IMR-90 (cell line): ENCODE data around the gene DNAJC4. TPM values are rescaled to one million over a fixed set of nuclear protein-coding genes. Genes with fewer than 3 reads are reported as not detected.

Experiments used
- ATAC-seq: fragments of 200-7000 bp; cut with Tn5 transposase; 2 replicates; pipeline ENCODE4 v1.9.1; 2020; ENCODE audit warnings: low read depth, mild to moderate bottlenecking, moderate library complexity
- BruUV-seq: library from RNA; stranded (reverse); fragments of 400-500 nt; replicated peaks from 2 replicates; lab custom pipeline; 2021; lab: Mats Ljungman, UMichigan
- CTCF ChIA-PET: fragments of 300-600 bp; formaldehyde crosslinking; extraction: SDS; loops from one replicate; lab custom pipeline; 2021; ENCODE audit warnings: antibody characterized with exemption; lab: Yijun Ruan, JAX
- POLR2A ChIA-PET: fragments of 300-600 bp; sonication (Branson Sonifier 250); formaldehyde crosslinking; loops from one replicate; lab custom pipeline; 2022; ENCODE audit warnings: antibody characterized with exemption; ENCODE audit not compliant: unreplicated experiment; lab: Charles Lee
- DNase-seq: peaks from one replicate; pipeline ENCODE4 v3.0.0; 2013
- H2AFZ ChIP-seq: replicated peaks from 2 replicates; pipeline ENCODE3; 2013; ENCODE audit warnings: low read length, mild to moderate bottlenecking; ENCODE audit not compliant: poor library complexity
- H2AK5ac ChIP-seq: 2 replicates; pipeline ENCODE4 v1.6.1; 2013; ENCODE audit warnings: low read depth, low read length, inconsistent platforms
- H2AK9ac ChIP-seq: replicated peaks from 2 replicates; pipeline ENCODE3; 2013; ENCODE audit warnings: mild to moderate bottlenecking, low read depth, low read length, moderate library complexity; ENCODE audit not compliant: poor library complexity
- H2BK120ac ChIP-seq: 2 replicates; pipeline ENCODE4 v1.6.1; 2013; ENCODE audit warnings: low read depth, low read length, inconsistent platforms
- H2BK15ac ChIP-seq: 3 replicates; pipeline ENCODE4 v1.6.1; 2013; ENCODE audit warnings: low read depth, low read length, inconsistent platforms
- H2BK20ac ChIP-seq: 2 replicates; pipeline ENCODE4 v1.6.1; 2013; ENCODE audit warnings: low read depth, mild to moderate bottlenecking, inconsistent platforms, low read length, moderate library complexity
- H2BK5ac ChIP-seq: 2 replicates; pipeline ENCODE4 v1.6.1; 2013; ENCODE audit warnings: mild to moderate bottlenecking, low read depth, low read length, inconsistent platforms; ENCODE audit not compliant: poor library complexity, severe bottlenecking
- H3K14ac ChIP-seq: replicated peaks from 2 replicates; pipeline ENCODE4 v1.6.1; 2013; ENCODE audit warnings: low read depth, low read length, inconsistent platforms
- H3K18ac ChIP-seq: 2 replicates; pipeline ENCODE4 v1.6.1; 2013; ENCODE audit warnings: low read depth, low read length, control low read depth
- H3K23ac ChIP-seq: 2 replicates; pipeline ENCODE4 v1.6.1; 2013; ENCODE audit warnings: low read depth, low read length, inconsistent platforms
- H3K27ac ChIP-seq: 2 replicates; pipeline ENCODE4 v1.5.1; 2013; ENCODE audit warnings: mild to moderate bottlenecking, control low read depth, low read length; ENCODE audit not compliant: insufficient read depth
- H3K27me3 ChIP-seq: 2 replicates; pipeline ENCODE4 v1.6.1; 2013; ENCODE audit warnings: low read length; ENCODE audit not compliant: control insufficient read depth, insufficient read depth
- H3K36me3 ChIP-seq: 2 replicates; pipeline ENCODE4 v1.6.1; 2013; ENCODE audit warnings: low read length, mixed read lengths; ENCODE audit not compliant: control insufficient read depth, insufficient read depth
- H3K4ac ChIP-seq: 2 replicates; pipeline ENCODE4 v1.6.1; 2013; ENCODE audit warnings: low read depth, low read length, inconsistent platforms
- H3K4me1 ChIP-seq: 2 replicates; pipeline ENCODE4 v1.6.1; 2013; ENCODE audit warnings: low read length, mixed read lengths; ENCODE audit not compliant: control insufficient read depth, insufficient read depth
- H3K4me2 ChIP-seq: 2 replicates; pipeline ENCODE4 v1.6.1; 2013; ENCODE audit warnings: low read depth, mild to moderate bottlenecking, control low read depth, low read length, moderate library complexity
- H3K4me3 ChIP-seq: 2 replicates; pipeline ENCODE4 v1.5.1; 2013; ENCODE audit warnings: low read depth, mild to moderate bottlenecking, control low read depth, low read length, moderate library complexity; ENCODE audit not compliant: insufficient read depth
- H3K56ac ChIP-seq: 2 replicates; pipeline ENCODE4 v1.6.1; 2013; ENCODE audit warnings: low read length, inconsistent platforms; ENCODE audit not compliant: insufficient read depth; ENCODE audit errors: extremely low read depth
- H3K79me1 ChIP-seq, 2 experiments: 2 replicates each; pipeline ENCODE4 v1.6.1; 2013; ENCODE audit warnings: low read length in 2 of 2, inconsistent platforms in 1 of 2, low read depth in 1 of 2
- H3K9ac ChIP-seq: 2 replicates; pipeline ENCODE4 v1.6.1; 2013; ENCODE audit warnings: low read depth, low read length, control low read depth
- H3K9me1 ChIP-seq: 2 replicates; pipeline ENCODE4 v1.6.1; 2013; ENCODE audit warnings: low read length, inconsistent platforms; ENCODE audit not compliant: insufficient read depth
- H3K9me3 ChIP-seq: 2 replicates; pipeline ENCODE4 v1.6.1; 2013; ENCODE audit warnings: low read length; ENCODE audit not compliant: control insufficient read depth, insufficient read depth
- H4K20me1 ChIP-seq: 2 replicates; pipeline ENCODE4 v1.6.1; 2013; ENCODE audit warnings: low read length, inconsistent platforms; ENCODE audit not compliant: insufficient read depth
- H4K5ac ChIP-seq: 2 replicates; pipeline ENCODE4 v1.6.1; 2013; ENCODE audit warnings: mild to moderate bottlenecking, low read depth, low read length, control low read depth
- H4K8ac ChIP-seq, 2 experiments: 2 replicates each; pipeline ENCODE4 v1.6.1; 2013; ENCODE audit warnings: low read depth in 2 of 2, low read length in 2 of 2, control low read depth in 1 of 2, inconsistent platforms in 1 of 2
- H4K91ac ChIP-seq: 2 replicates; pipeline ENCODE4 v1.6.1; 2013; ENCODE audit warnings: low read depth, low read length, inconsistent platforms; ENCODE audit not compliant: insufficient read depth
- BHLHE40 ChIP-seq: fragments of 150-350 bp; IDR thresholded peaks from 2 replicates; pipeline ENCODE4 v1.6.1; 2016; ENCODE audit warnings: mild to moderate bottlenecking, low read depth, low read length
- CHD1 ChIP-seq: IDR thresholded peaks from 2 replicates; pipeline ENCODE4 v1.6.1; 2012; ENCODE audit warnings: low read depth, low read length, improper control_type of control experiment
- MAZ ChIP-seq: IDR thresholded peaks from 2 replicates; pipeline ENCODE4 v1.6.1; 2012; ENCODE audit warnings: low read depth, mild to moderate bottlenecking, low read length, improper control_type of control experiment, moderate library complexity, borderline replicate concordance
- NFE2L2 ChIP-seq: fragments of 150-350 bp; IDR thresholded peaks from 2 replicates; pipeline ENCODE4 v1.6.1; 2016; ENCODE audit warnings: low read depth, mild to moderate bottlenecking, low read length
- WGBS, 2 experiments: methylation state at CpG; one replicate each; pipeline versions ENCODE4 v1.1.5 to v1.1.7; 2013; ENCODE audit warnings: missing lambda C conversion rate in 2 of 2; ENCODE audit not compliant: insufficient read length in 1 of 2; ENCODE audit errors: extremely low coverage in 2 of 2; 5-methylcytosine and 5-hydroxymethylcytosine counted together
- dilution Hi-C: fragments of 300-500 bp; cut with HindIII; formaldehyde crosslinking; loops from one replicate; pipeline ENCODE4 v1.14.3; 2018; ENCODE audit warnings: low sequenced_read_pairs; ENCODE audit not compliant: unreplicated experiment
- in situ Hi-C: fragments of 300-500 bp; cut with MboI; formaldehyde crosslinking; loops from 3 replicates; pipeline ENCODE4 v1.14.3; 2019; ENCODE audit warnings: low sequenced_read_pairs, inconsistent platforms, mixed read lengths
- intact Hi-C: fragments of 100-400 bp; cut with micrococcal nuclease; formaldehyde crosslinking; loops from 2 replicates; pipeline ENCODE4 v1.10.0; 2022
- polyA plus RNA-seq, 3 experiments: library from polyadenylated mRNA; depleted of rRNA; stranded (reverse); fragments of >200 nt; gene quantifications; 2 replicates each; pipeline ENCODE4 v1.2.3, GENCODE V29; 2012; ENCODE audit warnings: low replicate concordance in 1 of 3
- total RNA-seq: library from RNA; depleted of rRNA; stranded (reverse); fragments of >200 nt; gene quantifications from 2 replicates; pipeline ENCODE4 v1.2.3, GENCODE V29; 2012
- TF ChIP-seq, protein P1 (sequence below): fragments of 150-350 bp; IDR thresholded peaks from 2 replicates; pipeline ENCODE4 v1.6.1; 2017; ENCODE audit warnings: mild to moderate bottlenecking, antibody characterized with exemption, low read length, low read depth
- TF ChIP-seq, protein P2 (sequence below): conservative IDR thresholded peaks from 2 replicates; pipeline ENCODE4 v1.5.1; 2012; ENCODE audit warnings: mild to moderate bottlenecking, low read depth, low read length, improper control_type of control experiment

DNAJC4 gene
- total and polyA plus RNA-seq, 2 of the 4 experiments (the other 2 are of a cell fraction): 2.2 to 22.8 TPM

DNA sequence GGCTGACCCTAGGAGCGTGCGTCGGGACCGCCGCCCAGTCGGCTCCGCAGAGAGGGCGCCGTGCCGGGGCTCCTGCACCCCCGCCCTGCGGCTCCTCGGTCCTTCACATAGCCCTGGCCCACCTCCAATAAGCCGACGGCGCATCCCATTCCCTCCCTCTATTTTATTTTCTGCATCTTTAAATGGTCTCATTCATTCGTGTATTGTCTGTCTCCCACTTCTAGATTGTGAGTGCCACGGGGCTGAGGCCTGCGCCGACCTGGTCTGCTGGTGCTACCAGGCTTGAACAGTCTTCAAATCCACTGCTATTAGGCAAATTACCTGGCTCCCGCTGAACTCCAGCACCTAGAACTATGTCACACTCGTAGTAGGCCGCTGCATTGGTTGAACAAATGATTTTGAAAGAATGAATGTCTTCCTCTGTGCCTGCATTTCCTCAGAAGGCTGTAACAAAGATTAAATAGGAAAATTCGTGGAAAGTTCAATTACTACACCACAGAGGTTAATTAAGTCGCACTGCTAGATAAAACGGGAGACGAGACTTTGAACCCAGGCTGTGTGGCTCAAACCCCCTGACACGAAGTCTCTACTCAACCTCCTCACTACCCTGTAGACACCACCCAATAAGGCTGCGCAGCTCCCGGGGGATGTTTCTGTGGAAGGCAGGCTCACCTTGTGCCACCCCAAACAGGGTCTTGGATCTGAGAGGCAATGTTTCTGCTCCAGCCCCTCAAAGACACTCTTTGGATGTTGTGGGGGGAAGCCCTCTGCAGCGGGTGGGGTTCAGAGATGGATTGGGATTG, 17.6 kb downstream of the DNAJC4 start:
- Histone ChIP-seq H3K4me1 (peaks cover 11% of the 10 kb centered on the region), H3K79me1 (peaks cover 3 to 36% of the 10 kb centered on the region in 2 experiments; a peak in 3 of 4 replicates), H2BK20ac (no peak overlapping the region), H2AK5ac (peak overlapping the region; percentile 91), H2BK15ac (no peak overlapping the region), H3K36me3 (peaks cover 10% of the 10 kb centered on the region), H3K4me3 (peak overlapping the region; percentile 24), H4K91ac (peak overlapping the region; percentile 58; the same call in 1 of the 2 replicates), H2AFZ (peak overlapping the region; percentile 92), H4K20me1 (peaks cover 22% of the 10 kb centered on the region), H3K4ac (peak overlapping the region; percentile 67), H3K14ac (no peak overlapping the region), H3K9ac (peak overlapping the region; percentile 39), H3K4me2 (peak overlapping the region; percentile 76), H2AK9ac (peak overlapping the region; percentile 93), H3K9me1 (no peaks in the 10 kb centered on the region), H2BK5ac (peak overlapping the region; percentile 6), H4K5ac (peak overlapping the region; percentile 80), H3K18ac (no peak overlapping the region), H3K56ac (no peak overlapping the region), H3K9me3 (no peaks in the 10 kb centered on the region), H3K27ac (no peak overlapping the region; the same call in 1 of the 2 replicates), H4K8ac (peak overlapping the region; percentile 91 to 99), H2BK120ac (no peak overlapping the region), H3K23ac (0 out of 2 replicates have a peak overlapping the region, but pooled peaks have one; percentile 22), H3K27me3 (no peaks in the 10 kb centered on the region)
- DNase-seq (no peak), ATAC-seq (no peak)
- CTCF ChIA-PET: no interaction called here
- dilution Hi-C loops: no loop called here
- intact Hi-C loops: no loop called here
- POLR2A ChIA-PET: no interaction called here
- TF ChIP-seq, protein P1, sequence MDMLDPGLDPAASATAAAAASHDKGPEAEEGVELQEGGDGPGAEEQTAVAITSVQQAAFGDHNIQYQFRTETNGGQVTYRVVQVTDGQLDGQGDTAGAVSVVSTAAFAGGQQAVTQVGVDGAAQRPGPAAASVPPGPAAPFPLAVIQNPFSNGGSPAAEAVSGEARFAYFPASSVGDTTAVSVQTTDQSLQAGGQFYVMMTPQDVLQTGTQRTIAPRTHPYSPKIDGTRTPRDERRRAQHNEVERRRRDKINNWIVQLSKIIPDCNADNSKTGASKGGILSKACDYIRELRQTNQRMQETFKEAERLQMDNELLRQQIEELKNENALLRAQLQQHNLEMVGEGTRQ: no peak
- TF ChIP-seq NFE2L2 (no peak), CHD1 (no peak), BHLHE40 (no peak), MAZ (no peak)
- TF ChIP-seq, protein P2, sequence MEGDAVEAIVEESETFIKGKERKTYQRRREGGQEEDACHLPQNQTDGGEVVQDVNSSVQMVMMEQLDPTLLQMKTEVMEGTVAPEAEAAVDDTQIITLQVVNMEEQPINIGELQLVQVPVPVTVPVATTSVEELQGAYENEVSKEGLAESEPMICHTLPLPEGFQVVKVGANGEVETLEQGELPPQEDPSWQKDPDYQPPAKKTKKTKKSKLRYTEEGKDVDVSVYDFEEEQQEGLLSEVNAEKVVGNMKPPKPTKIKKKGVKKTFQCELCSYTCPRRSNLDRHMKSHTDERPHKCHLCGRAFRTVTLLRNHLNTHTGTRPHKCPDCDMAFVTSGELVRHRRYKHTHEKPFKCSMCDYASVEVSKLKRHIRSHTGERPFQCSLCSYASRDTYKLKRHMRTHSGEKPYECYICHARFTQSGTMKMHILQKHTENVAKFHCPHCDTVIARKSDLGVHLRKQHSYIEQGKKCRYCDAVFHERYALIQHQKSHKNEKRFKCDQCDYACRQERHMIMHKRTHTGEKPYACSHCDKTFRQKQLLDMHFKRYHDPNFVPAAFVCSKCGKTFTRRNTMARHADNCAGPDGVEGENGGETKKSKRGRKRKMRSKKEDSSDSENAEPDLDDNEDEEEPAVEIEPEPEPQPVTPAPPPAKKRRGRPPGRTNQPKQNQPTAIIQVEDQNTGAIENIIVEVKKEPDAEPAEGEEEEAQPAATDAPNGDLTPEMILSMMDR: no peak
- BruUV-seq: no TSS peak
- 39% methylated on average over 9 of the region's 31 CpGs; no CpG with 5 or more reads in 1 of the 2 experiments for WGBS, 2 experiments
- in situ Hi-C loops: no loop called here
